Occipital lobe (tissue), 2 donors: Measurements from ENCODE around the gene RUNX2. TPM values are rescaled to one million over a fixed set of nuclear protein-coding genes. Genes with fewer than 3 reads are reported as not detected.

ENCODE experiments used
- DNase-seq: peaks from one replicate; lab custom pipeline; 2025; lab: John Stamatoyannopoulos, UW
- total RNA-seq: library from RNA; depleted of rRNA; stranded (reverse); fragments of >200 nt; gene quantifications from one replicate; pipeline ENCODE4 v1.2.3, GENCODE V29; 2014

RUNX2 gene
- total RNA-seq, 1 donor from 2014 or later: 0.16 TPM

DNA sequence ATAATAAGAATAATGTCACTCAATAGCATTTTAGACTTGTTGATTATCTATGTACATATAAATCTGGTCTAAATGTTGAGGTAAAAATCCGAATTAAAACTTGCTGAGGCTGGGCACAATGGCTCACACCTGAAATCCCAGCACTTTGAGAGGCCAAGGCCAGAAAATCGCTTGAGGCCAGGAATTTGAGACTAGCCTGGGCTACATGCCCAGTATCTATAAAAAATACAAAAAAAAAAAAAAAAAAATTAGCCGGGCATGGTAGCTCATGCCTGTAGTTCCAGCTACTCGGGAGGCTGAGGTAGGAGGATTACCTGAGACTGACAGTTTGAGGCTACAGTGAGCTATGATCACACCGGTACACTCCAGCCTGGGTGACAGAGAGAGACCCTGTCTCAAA lies 83.8 kb downstream of the RUNX2 start:
- DNase-seq: no peak

GRCh38 chr6:45415315-45415714 lies 87.2 kb downstream of the RUNX2 start:
- DNase-seq: no peak

DNA sequence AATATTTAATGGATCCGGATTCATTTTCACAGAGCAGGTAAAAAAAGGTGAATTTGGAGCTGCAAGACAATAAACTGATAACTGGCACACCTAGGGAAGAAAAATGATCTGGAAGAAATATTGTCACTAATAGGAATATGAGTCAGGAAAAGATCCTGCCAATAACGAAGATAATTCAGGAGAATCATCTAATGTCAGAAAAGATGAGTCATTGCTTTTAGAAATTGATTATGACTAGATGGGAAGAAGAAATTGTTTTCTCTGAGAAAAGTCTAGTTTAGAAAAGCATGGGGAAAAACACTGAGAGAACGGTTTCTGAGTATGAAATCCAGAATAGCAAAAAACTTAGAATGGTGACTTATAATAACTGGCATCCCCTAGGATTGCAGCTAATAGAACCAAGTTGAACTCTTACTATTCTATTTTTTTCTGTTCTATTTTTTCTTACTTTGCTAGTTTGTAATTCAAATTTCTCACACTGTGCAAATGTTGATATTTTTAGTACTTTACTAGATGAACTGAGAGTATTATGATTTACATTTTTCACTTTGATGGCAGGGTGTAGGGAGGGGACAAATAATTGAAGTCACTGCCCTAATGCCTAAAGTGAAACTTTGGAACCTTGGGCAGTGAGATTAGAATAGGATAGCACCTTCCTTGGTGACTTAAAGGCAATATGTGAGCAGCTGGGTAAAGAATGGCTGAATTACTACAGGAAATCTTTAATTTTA lies 87.8 kb downstream of the RUNX2 start:
- no peak for DNase-seq

GRCh38 chr6:45416700-45417099 lies 88.6 kb downstream of the RUNX2 start:
- no peak for DNase-seq

GRCh38 chr6:45417436-45417835 lies 89.3 kb downstream of the RUNX2 start:
- no peak for DNase-seq

GRCh38 chr6:45419571-45420082 lies 91.5 kb downstream of the RUNX2 start:
- DNase-seq: no peak

DNA sequence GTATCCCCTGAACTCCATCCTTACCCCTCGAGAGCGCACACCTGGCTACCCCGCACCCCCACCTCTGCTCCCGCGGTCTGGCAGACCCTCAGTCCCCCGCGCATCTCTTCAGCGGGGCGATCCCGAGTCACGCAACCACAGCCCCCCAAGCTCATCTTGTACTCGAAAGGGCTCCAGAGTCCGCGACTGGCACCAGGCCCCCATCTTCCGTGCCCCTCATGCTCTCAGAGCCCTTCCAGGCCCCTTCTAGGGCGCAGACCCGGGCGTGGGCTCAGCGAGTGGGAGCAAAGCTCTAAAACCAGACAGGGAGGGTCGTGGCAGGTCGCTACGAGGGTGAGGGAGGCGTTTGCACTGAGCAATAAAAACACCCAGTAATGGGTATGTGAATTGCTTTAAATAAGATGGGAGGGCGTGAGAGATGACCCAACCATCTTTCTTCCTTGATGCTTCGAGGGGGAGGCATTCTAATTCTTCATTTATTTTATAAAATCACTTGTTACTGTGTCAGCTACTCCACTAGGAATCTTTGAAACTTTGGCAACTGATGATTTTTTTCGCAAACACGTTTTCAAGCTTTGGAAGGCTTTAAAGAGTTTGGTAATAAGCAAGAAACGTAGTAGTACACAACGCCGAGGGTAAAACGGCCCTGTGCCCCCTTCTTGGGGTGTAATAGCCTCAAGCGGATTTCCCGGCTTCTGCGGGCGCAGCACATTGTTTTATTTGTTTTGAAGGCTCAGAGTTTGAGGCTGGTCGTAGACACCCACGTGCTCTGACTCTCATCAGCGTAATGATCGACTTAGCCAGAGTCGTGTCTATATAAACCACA lies 92.2 kb downstream of the RUNX2 start:
- no peak for DNase-seq

DNA sequence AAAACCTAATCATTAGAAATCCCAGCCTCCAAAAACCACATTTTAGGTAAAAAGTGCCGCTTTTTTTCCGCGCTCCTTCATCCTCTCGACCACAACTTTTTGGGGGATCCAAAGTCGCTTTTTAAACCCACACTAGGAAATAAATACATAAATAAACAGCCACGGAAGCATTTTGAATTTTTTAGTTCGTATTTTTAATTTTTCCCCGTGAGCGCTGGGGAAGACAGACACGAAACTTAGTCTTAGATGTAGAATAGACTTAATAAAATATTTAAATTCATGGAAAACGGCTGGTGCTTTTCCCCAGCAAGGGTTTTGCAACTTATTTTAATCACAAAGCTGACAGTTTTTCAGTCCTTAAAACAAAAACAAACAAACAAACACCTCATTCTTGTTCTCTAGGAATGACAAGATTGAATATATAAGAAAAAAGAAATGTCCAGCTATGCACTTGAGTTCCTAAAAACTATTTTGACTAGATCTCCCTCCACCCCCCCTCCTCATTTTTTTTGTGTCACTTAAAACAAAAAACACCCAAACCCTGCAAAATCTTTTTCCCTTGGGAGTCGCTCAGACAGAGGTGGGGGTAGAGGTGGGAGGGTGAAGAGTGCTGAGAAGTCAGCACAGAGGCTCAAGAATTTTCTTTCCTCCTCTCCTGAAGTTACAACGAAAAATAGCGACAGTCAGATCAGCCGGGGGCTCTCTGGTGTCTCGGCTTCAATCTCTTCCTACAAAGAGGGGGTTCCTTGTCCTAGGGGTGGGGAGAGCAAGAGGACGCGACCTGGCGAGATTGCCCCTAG lies 93.0 kb downstream of the RUNX2 start:
- DNase-seq: no peak

GRCh38 chr6:45421709-45422502 lies 93.8 kb downstream of the RUNX2 start:
- peak; percentile 61 for DNase-seq

DNA sequence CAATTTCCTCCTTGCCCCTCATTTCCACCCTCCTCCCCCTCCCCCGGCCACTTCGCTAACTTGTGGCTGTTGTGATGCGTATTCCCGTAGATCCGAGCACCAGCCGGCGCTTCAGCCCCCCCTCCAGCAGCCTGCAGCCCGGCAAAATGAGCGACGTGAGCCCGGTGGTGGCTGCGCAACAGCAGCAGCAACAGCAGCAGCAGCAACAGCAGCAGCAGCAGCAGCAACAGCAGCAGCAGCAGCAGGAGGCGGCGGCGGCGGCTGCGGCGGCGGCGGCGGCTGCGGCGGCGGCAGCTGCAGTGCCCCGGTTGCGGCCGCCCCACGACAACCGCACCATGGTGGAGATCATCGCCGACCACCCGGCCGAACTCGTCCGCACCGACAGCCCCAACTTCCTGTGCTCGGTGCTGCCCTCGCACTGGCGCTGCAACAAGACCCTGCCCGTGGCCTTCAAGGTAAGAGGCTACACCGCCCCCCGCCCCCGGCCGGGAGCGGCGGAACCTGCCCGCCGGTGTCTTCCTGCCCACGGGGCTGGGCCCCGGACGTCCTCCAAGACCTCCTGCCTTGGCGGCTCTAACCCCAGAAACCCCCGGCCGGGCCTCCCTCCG lies 94.5 kb downstream of the RUNX2 start:
- no peak for DNase-seq

DNA sequence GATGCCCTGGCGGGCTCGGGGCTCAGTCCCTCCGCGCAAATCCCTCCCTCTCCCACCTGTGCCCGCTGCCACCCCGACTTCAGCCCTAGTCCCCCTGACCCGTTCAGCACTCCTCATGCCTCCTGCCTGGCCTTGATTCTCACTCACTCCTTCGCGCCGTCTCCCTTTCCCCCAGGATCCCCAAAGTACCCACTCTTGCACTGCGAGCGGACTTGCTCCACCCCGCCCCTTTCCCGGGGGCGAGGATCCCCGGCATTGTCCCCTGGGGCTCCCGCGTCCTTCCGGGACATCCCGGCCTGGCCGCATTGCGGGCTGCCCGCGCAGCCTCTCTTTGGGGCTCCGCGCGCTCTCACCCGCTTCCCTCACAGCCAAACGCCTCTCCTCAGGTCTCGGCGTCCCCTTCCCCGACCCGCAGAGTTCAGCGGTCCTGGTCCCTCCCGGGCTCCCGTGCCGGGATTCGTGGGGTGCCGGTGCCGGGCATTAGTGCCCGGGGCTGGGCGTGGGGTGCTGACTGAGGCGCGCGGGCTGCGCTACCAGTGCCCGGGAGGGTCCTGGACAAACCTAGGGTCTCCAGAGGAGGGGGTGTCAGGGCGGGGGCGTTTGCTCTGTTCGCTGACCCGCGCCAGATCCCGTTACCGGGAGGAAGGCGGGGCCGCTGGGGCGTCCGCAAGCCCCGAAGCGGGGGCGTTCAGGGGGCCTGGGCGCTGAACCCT lies 95.1 kb downstream of the RUNX2 start:
- no peak for DNase-seq

- DNase-seq: no peak
Measured at GRCh38 chr6:45423824-45424450, 95.8 kb downstream of the RUNX2 start.

DNA sequence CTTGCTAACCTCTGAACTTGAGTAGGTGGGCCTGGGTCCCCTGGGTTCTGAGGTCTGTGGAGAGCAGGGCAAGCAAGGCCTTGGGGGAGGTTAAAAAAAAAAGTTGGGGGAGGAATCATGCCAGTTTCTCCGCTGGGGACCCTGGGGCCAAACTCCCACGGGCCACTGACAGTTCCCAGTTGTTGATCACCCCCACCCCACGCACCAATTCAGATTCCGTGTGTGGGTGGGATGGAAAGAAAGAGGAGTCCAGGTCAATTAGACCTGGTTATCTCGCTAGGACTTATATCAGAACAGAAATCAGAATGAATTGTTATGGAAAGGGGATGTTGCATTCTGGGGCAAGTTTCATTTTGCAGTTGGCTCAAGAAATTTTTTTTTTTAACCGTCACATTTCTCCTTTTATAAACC lies 96.3 kb downstream of the RUNX2 start:
- no peak for DNase-seq

DNA sequence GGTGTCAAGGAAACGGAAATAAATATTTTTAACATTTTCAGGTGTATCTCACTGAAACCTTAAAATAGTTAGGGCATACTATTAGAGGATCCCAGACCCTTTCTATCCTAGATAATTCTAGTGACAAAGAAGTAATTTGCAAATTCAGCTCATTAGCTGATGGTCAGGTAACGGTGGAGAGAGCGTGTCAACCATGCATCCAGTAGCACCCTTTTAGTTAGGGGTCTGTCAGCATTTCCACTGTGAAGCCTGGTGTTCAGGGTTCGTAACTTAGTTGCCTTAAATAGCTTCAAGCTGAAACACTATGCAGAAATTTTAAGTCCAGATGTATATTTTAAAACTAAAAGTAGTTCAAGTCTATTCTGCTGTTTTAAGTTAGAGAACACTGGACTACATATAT lies 98.1 kb downstream of the RUNX2 start:
- no peak for DNase-seq

- no peak for DNase-seq
Measured at GRCh38 chr6:45427726-45428125, 99.6 kb downstream of the RUNX2 start.

GRCh38 chr6:45428727-45429126 lies 100.6 kb downstream of the RUNX2 start:
- DNase-seq: no peak

- DNase-seq: no peak
Measured at GRCh38 chr6:45430590-45431202, 102.6 kb downstream of the RUNX2 start.

DNA sequence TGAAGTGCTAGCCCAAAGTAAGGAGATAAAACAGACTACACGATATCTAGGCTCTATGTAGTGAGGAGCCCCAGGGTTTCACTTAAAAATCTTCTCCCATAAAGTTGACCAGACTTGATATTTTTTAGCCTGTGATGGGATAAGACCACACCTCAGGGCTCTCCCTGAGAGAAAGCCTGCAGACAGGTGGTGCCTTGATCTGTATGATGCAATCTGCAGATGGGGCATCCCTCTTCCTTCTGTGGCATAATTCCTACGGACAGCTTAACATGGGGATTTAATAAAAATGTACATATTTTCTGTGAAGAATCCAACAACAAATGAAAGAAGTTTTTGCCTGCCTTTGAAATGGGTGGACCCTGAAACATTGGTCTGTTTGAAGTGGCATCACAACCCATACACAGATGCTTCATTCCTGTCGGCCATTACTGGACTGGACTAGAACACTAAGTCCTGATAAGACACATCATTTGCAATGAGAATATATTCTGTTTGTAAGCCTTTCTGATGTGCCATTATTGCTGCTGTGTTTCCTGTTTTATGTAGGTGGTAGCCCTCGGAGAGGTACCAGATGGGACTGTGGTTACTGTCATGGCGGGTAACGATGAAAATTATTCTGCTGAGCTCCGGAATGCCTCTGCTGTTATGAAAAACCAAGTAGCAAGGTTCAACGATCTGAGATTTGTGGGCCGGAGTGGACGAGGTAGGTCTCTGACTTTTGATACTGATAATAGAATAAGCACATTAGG lies 103.4 kb downstream of the RUNX2 start:
- DNase-seq: no peak
